Measurements from ENCODE around the gene TTC27.

The TTC27 gene

DNA sequence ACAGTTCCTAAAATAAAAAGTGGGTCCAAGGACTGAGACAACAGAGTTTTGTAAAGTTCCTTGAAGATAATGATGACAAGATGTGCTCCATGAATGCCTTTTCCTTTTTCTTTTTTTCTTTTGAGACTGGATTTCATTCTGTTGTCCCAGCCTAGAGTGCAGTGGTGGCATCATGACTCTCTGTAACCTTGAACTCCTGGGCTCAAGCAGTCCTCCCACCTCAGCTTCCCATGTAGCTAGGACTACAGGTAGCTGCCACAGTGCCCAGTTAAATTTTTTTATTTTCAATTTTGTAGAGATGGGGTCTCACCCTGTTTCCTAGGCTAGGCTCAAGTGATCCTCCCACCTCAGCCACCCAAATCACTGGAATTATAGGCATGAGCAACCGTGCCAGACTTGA, 16.1 kb upstream of the TTC27 start:
- Histone ChIP-seq H3K9ac (ENCODE audit: low read depth, low read length, poor library complexity) (no peak overlapping the region), H3K27ac (replicated peaks; ENCODE audit: low read length) (no peak overlapping the region), H2AK5ac (ENCODE audit: low read depth, low read length) (no peak overlapping the region), H3K4me2 (ENCODE audit: insufficient read depth, low read length, poor library complexity, severe bottlenecking) (no peak overlapping the region), H2BK120ac (ENCODE audit: low read depth, low read length) (no peak overlapping the region), H2BK5ac (ENCODE audit: low read length) (no peak overlapping the region), H4K91ac (ENCODE audit: low read depth, low read length, poor library complexity) (no peak overlapping the region), H2BK12ac (ENCODE audit: low read length) (no peak overlapping the region), H3K4me3 (ENCODE audit: low read length in 2 of 2) (no peak overlapping the region), H3K18ac (ENCODE audit: low read length) (no peak overlapping the region), H3K27me3 (ENCODE audit: control insufficient read depth in 3 of 3, insufficient read depth in 3 of 3, low read depth in 1 of 3, low read length in 3 of 3) (no peaks in the 10 kb centered on the region), H2AFZ (ENCODE audit: low read length) (no peak overlapping the region), H3K14ac (ENCODE audit: low read length) (no peak overlapping the region), H2BK15ac (ENCODE audit: low read length) (no peak overlapping the region), H3K4ac (ENCODE audit: low read length) (no peak overlapping the region), H3K9me3 (replicated peaks in 1 of 2; ENCODE audit: control insufficient read depth in 2 of 2, insufficient read depth in 1 of 2, low read depth in 1 of 2, low read length in 2 of 2) (no peaks in the 10 kb centered on the region), H3K36me3 (replicated peaks in 1 of 2; ENCODE audit: control insufficient read depth in 2 of 2, insufficient read depth in 2 of 2, low read length in 2 of 2) (peaks cover 10 to 92% of the 10 kb centered on the region in 2 donors), H4K8ac (ENCODE audit: low read depth, low read length) (no peak overlapping the region), H3K4me1 (ENCODE audit: control insufficient read depth in 2 of 2, insufficient read depth in 1 of 2, low read depth in 1 of 2, low read length in 2 of 2) (no peaks in the 10 kb centered on the region), H3K79me1 (ENCODE audit: low read depth, low read length) (no peaks in the 10 kb centered on the region), H3K23ac (ENCODE audit: low read depth, low read length, poor library complexity) (no peak overlapping the region)
- WGBS, 2 donors (ENCODE audit: extremely low coverage in 2 of 2, insufficient read length in 2 of 2, insufficient replicate concordance in 1 of 2): no CpG with 5 or more reads among the region's 1 CpG
- no peak for DNase-seq (ENCODE audit: low spot score)

DNA sequence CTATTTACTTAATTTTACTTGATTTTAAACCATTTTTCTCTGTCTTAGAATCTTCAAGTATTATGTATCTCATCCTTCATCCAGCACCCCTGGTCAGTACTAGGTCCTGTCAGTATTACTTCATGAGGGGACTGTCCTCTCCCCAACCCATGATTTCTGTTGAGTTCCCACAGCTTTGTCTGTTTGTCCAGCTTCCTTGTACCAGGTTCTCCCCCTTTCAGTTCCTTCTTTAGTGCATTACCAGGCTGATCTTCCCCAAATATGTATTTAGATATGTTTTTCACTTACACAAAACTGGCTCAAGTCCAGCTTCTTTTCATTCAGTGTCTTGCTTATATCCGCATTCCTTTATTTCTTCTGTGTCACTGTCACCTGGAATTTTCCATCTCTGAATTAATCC, 13.8 kb upstream of the TTC27 start:
- H2BK15ac ChIP-seq (ENCODE audit: low read length): no peak overlapping the region
- H3K4me1 ChIP-seq (ENCODE audit: control insufficient read depth in 2 of 2, insufficient read depth in 1 of 2, low read depth in 1 of 2, low read length in 2 of 2): no peaks in the 10 kb centered on the region
- H3K27ac ChIP-seq (replicated peaks; ENCODE audit: low read length): no peak overlapping the region
- no peak overlapping the region for H2BK5ac ChIP-seq (ENCODE audit: low read length)
- no peak overlapping the region for H3K4me3 ChIP-seq (ENCODE audit: low read length in 2 of 2)
- H4K91ac ChIP-seq (ENCODE audit: low read depth, low read length, poor library complexity): no peak overlapping the region
- H3K27me3 ChIP-seq (ENCODE audit: control insufficient read depth in 3 of 3, insufficient read depth in 3 of 3, low read depth in 1 of 3, low read length in 3 of 3): no peaks in the 10 kb centered on the region
- H3K9me3 ChIP-seq (replicated peaks in 1 of 2; ENCODE audit: control insufficient read depth in 2 of 2, insufficient read depth in 1 of 2, low read depth in 1 of 2, low read length in 2 of 2): no peaks in the 10 kb centered on the region
- H3K4me2 ChIP-seq (ENCODE audit: insufficient read depth, low read length, poor library complexity, severe bottlenecking): no peak overlapping the region
- no peak overlapping the region for H2AFZ ChIP-seq (ENCODE audit: low read length)
- H3K9ac ChIP-seq (ENCODE audit: low read depth, low read length, poor library complexity): no peak overlapping the region
- no peak overlapping the region for H3K14ac ChIP-seq (ENCODE audit: low read length)
- H3K18ac ChIP-seq (ENCODE audit: low read length): no peak overlapping the region
- H3K4ac ChIP-seq (ENCODE audit: low read length): no peak overlapping the region
- H3K79me1 ChIP-seq (ENCODE audit: low read depth, low read length): no peaks in the 10 kb centered on the region
- no CpG with 5 or more reads among the region's 1 CpG for WGBS, 2 donors (ENCODE audit: extremely low coverage in 2 of 2, insufficient read length in 2 of 2, insufficient replicate concordance in 1 of 2)
- no peak overlapping the region for H2BK120ac ChIP-seq (ENCODE audit: low read depth, low read length)
- H4K8ac ChIP-seq (ENCODE audit: low read depth, low read length): no peak overlapping the region
- no peak overlapping the region for H3K23ac ChIP-seq (ENCODE audit: low read depth, low read length, poor library complexity)
- no peak overlapping the region for H2AK5ac ChIP-seq (ENCODE audit: low read depth, low read length)
- no peak overlapping the region for H2BK12ac ChIP-seq (ENCODE audit: low read length)
- no peak for DNase-seq (ENCODE audit: low spot score)
- H3K36me3 ChIP-seq (replicated peaks in 1 of 2; ENCODE audit: control insufficient read depth in 2 of 2, insufficient read depth in 2 of 2, low read length in 2 of 2): peaks cover 13 to 95% of the 10 kb centered on the region in 2 donors

DNA sequence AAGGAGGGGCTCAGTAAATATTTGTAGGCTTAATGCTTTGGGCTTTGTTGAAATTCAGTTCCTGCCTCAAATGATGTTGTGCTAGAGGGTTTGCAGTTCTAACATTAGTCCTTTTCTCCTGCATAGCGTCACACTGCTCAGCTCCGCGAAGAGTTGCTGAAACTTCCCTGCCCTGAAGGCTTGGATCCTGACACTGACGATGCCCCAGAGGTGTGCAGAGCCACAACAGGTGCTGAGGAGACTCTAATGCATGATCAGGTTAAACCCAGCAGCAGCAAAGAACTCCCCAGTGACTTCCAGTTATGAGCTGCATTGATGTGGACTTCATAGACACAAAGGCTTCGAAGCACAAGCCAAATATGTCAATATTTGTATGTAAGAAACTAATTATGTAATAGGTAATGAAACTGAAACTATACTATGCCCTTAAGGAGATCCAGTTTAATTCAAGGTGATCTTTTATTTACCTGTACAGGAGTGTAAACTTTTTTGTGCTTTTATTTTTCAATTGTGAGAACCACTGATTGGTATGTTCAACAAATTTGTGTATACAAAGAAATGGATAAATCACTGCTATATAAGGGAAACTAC, 10.2 kb upstream of the TTC27 start:
- H3K27ac ChIP-seq (replicated peaks; ENCODE audit: low read length): no peak overlapping the region
- H3K4me2 ChIP-seq (ENCODE audit: insufficient read depth, low read length, poor library complexity, severe bottlenecking): no peak overlapping the region
- no peak overlapping the region for H3K23ac ChIP-seq (ENCODE audit: low read depth, low read length, poor library complexity)
- no peak overlapping the region for H2BK15ac ChIP-seq (ENCODE audit: low read length)
- no peaks in the 10 kb centered on the region for H3K4me1 ChIP-seq (ENCODE audit: control insufficient read depth in 2 of 2, insufficient read depth in 1 of 2, low read depth in 1 of 2, low read length in 2 of 2)
- H2AK5ac ChIP-seq (ENCODE audit: low read depth, low read length): no peak overlapping the region
- no peak overlapping the region for H3K4ac ChIP-seq (ENCODE audit: low read length)
- H2BK120ac ChIP-seq (ENCODE audit: low read depth, low read length): no peak overlapping the region
- no peak overlapping the region for H3K14ac ChIP-seq (ENCODE audit: low read length)
- no peaks in the 10 kb centered on the region for H3K27me3 ChIP-seq (ENCODE audit: control insufficient read depth in 3 of 3, insufficient read depth in 3 of 3, low read depth in 1 of 3, low read length in 3 of 3)
- no peak for DNase-seq (ENCODE audit: low spot score)
- no peak overlapping the region for H3K4me3 ChIP-seq (ENCODE audit: low read length in 2 of 2)
- H3K9me3 ChIP-seq (replicated peaks in 1 of 2; ENCODE audit: control insufficient read depth in 2 of 2, insufficient read depth in 1 of 2, low read depth in 1 of 2, low read length in 2 of 2): no peaks in the 10 kb centered on the region
- H3K18ac ChIP-seq (ENCODE audit: low read length): no peak overlapping the region
- H4K91ac ChIP-seq (ENCODE audit: low read depth, low read length, poor library complexity): no peak overlapping the region
- no peak overlapping the region for H2AFZ ChIP-seq (ENCODE audit: low read length)
- H3K36me3 ChIP-seq (replicated peaks in 1 of 2; ENCODE audit: control insufficient read depth in 2 of 2, insufficient read depth in 2 of 2, low read length in 2 of 2): peaks cover 11 to 88% of the 10 kb centered on the region in 2 donors
- H4K8ac ChIP-seq (ENCODE audit: low read depth, low read length): no peak overlapping the region
- no peak overlapping the region for H2BK5ac ChIP-seq (ENCODE audit: low read length)
- no peak overlapping the region for H3K9ac ChIP-seq (ENCODE audit: low read depth, low read length, poor library complexity)
- no peak overlapping the region for H2BK12ac ChIP-seq (ENCODE audit: low read length)
- no peaks in the 10 kb centered on the region for H3K79me1 ChIP-seq (ENCODE audit: low read depth, low read length)
- no CpG with 5 or more reads among the region's 5 CpGs for WGBS, 2 donors (ENCODE audit: extremely low coverage in 2 of 2, insufficient read length in 2 of 2, insufficient replicate concordance in 1 of 2)

DNA sequence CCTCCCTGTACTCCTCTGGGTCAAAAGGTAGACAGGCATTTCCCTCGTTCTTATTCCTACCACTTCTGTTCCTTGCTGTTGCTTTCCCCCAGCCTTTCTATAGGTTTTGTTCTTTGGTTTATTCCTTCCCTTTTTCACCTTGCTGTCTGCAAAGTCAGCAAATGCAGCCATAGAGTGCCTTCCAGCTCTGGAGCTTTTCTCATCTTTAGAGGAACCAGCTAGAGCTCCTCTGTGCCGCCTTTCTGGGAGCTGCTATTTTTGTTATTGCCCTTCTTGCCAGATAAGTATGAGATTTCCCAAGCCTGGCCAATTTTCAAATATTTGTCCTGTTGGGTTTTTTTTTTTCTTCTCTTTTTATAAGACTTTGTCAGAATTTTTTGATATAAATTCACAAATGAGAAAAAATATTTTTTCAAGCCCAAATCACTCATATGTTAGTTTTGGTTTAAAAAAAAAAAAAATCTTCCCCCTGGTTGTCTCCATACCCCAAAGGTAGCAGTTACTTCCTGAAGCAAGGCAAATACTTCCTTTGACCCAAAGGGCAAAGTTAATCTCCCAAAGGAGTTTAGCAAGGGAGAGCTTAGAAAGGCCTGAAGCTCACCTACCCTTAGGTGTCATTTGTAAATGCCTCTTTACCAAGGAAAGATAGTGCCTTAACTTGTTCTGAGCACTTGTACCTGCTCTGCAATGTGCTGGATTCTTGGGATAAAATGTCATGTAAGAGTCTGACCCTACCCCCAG, 5.1 kb upstream of the TTC27 start:
- H3K14ac ChIP-seq (ENCODE audit: low read length): no peak overlapping the region
- no peak overlapping the region for H2AK5ac ChIP-seq (ENCODE audit: low read depth, low read length)
- H3K9me3 ChIP-seq (replicated peaks in 1 of 2; ENCODE audit: control insufficient read depth in 2 of 2, insufficient read depth in 1 of 2, low read depth in 1 of 2, low read length in 2 of 2): no peaks in the 10 kb centered on the region
- no peak for DNase-seq (ENCODE audit: low spot score)
- no peaks in the 10 kb centered on the region for H3K27me3 ChIP-seq (ENCODE audit: control insufficient read depth in 3 of 3, insufficient read depth in 3 of 3, low read depth in 1 of 3, low read length in 3 of 3)
- H2BK15ac ChIP-seq (ENCODE audit: low read length): no peak overlapping the region
- no peak overlapping the region for H3K4ac ChIP-seq (ENCODE audit: low read length)
- H3K36me3 ChIP-seq (replicated peaks in 1 of 2; ENCODE audit: control insufficient read depth in 2 of 2, insufficient read depth in 2 of 2, low read length in 2 of 2): peaks cover 2 to 41% of the 10 kb centered on the region in 2 donors
- no peak overlapping the region for H3K18ac ChIP-seq (ENCODE audit: low read length)
- H2BK120ac ChIP-seq (ENCODE audit: low read depth, low read length): no peak overlapping the region
- no peak overlapping the region for H4K91ac ChIP-seq (ENCODE audit: low read depth, low read length, poor library complexity)
- H3K23ac ChIP-seq (ENCODE audit: low read depth, low read length, poor library complexity): no peak overlapping the region
- no peak overlapping the region for H3K4me2 ChIP-seq (ENCODE audit: insufficient read depth, low read length, poor library complexity, severe bottlenecking)
- no peak overlapping the region for H2AFZ ChIP-seq (ENCODE audit: low read length)
- no peak overlapping the region for H4K8ac ChIP-seq (ENCODE audit: low read depth, low read length)
- no CpG with 5 or more reads among the region's 2 CpGs for WGBS, 2 donors (ENCODE audit: extremely low coverage in 2 of 2, insufficient read length in 2 of 2, insufficient replicate concordance in 1 of 2)
- H3K4me1 ChIP-seq (ENCODE audit: control insufficient read depth in 2 of 2, insufficient read depth in 1 of 2, low read depth in 1 of 2, low read length in 2 of 2): no peaks in the 10 kb centered on the region
- H3K27ac ChIP-seq (replicated peaks; ENCODE audit: low read length): no peak overlapping the region
- no peak overlapping the region for H2BK12ac ChIP-seq (ENCODE audit: low read length)
- H3K79me1 ChIP-seq (ENCODE audit: low read depth, low read length): no peaks in the 10 kb centered on the region
- no peak overlapping the region for H3K4me3 ChIP-seq (ENCODE audit: low read length in 2 of 2)
- no peak overlapping the region for H2BK5ac ChIP-seq (ENCODE audit: low read length)
- H3K9ac ChIP-seq (ENCODE audit: low read depth, low read length, poor library complexity): no peak overlapping the region
